IPS-NIHi11 (cell line): ENCODE measurements around the gene DYRK1A.

ENCODE experiments used
- DNase-seq: peaks from one replicate; pipeline ENCODE4 v3.0.0; 2012; ENCODE audit warnings: mixed read lengths, low spot score

DYRK1A gene

GRCh38 chr21:37365517-37366481 lies 774 bp upstream of the DYRK1A start:
- no peak for DNase-seq

- no peak for DNase-seq
Measured at GRCh38 chr21:37367336-37367702, 746 bp downstream of the DYRK1A start.

- DNase-seq: peak; percentile 23
Measured at GRCh38 chr21:37367703-37368540, 1.3 kb downstream of the DYRK1A start.

- no peak for DNase-seq
Measured at GRCh38 chr21:37368541-37369279, 2.1 kb downstream of the DYRK1A start.

- DNase-seq: no peak
Measured at GRCh38 chr21:37369307-37369854, 2.8 kb downstream of the DYRK1A start.

- no peak for DNase-seq
Measured at GRCh38 chr21:37370152-37371040, 3.8 kb downstream of the DYRK1A start.

GRCh38 chr21:37371041-37371397 lies 4.4 kb downstream of the DYRK1A start:
- DNase-seq: no peak

- no peak for DNase-seq
Measured at GRCh38 chr21:37372127-37372731, 5.7 kb downstream of the DYRK1A start.

GRCh38 chr21:37372951-37373350 lies 6.4 kb downstream of the DYRK1A start:
- DNase-seq: no peak

- DNase-seq: no peak
Measured at GRCh38 chr21:37373539-37373938, 7.0 kb downstream of the DYRK1A start.

- no peak for DNase-seq
Measured at GRCh38 chr21:37374027-37374426, 7.5 kb downstream of the DYRK1A start.

GRCh38 chr21:37375866-37376574 lies 9.4 kb downstream of the DYRK1A start:
- no peak for DNase-seq

- DNase-seq: no peak
Measured at GRCh38 chr21:37378700-37379139, 12.1 kb downstream of the DYRK1A start.

GRCh38 chr21:37380349-37381323 lies 14.1 kb downstream of the DYRK1A start:
- DNase-seq: peak; percentile 20

GRCh38 chr21:37381883-37382585 lies 15.5 kb downstream of the DYRK1A start:
- no peak for DNase-seq

- no peak for DNase-seq
Measured at GRCh38 chr21:37383086-37383485, 16.5 kb downstream of the DYRK1A start.

GRCh38 chr21:37383784-37384311 lies 17.3 kb downstream of the DYRK1A start:
- DNase-seq: no peak

GRCh38 chr21:37384416-37384815 lies 17.8 kb downstream of the DYRK1A start:
- DNase-seq: no peak
